Ovary (tissue), 9 donors: ENCODE measurements around the gene PLP2. TPM values are rescaled to one million over a fixed set of nuclear protein-coding genes. Genes with fewer than 3 reads are reported as not detected.
A peak's percentile ranks its signal among the peaks of the same experiment; 100 is the strongest.

ENCODE experiments used
- DNase-seq, 5 donors: peaks; one replicate each; pipeline ENCODE4 v3.0.0-alpha.2; 2019 to 2020
- H3K27ac ChIP-seq, 2 donors: fragments of 200-600 bp; one replicate each; pipeline versions ENCODE4 v1.5.1 to v1.8.0; 2019 to 2022
- H3K27me3 ChIP-seq: fragments of 200-600 bp; one replicate; pipeline ENCODE4 v1.8.0; 2022
- H3K36me3 ChIP-seq: fragments of 200-600 bp; sonication (generic); one replicate; pipeline ENCODE4 v1.5.1; 2019
- H3K4me1 ChIP-seq: one replicate; pipeline ENCODE4 v1.8.1; 2013; ENCODE audit warnings: mild to moderate bottlenecking, moderate library complexity; ENCODE audit not compliant: insufficient read depth
- H3K4me3 ChIP-seq: fragments of 200-600 bp; sonication (generic); one replicate; pipeline ENCODE4 v1.5.1; 2017
- H3K9me3 ChIP-seq, 2 donors: fragments of 200-600 bp in 1 of 2; sonication (generic) in 1 of 2; one replicate each; pipeline versions ENCODE4 v1.5.1 to v1.8.1; 2013 to 2019; ENCODE audit warnings: mild to moderate bottlenecking in 1 of 2, moderate library complexity in 1 of 2
- EP300 ChIP-seq: sonication (generic); formaldehyde crosslinking; IDR thresholded peaks from one replicate; pipeline ENCODE4 v1.6.1; 2017; ENCODE audit warnings: antibody characterized with exemption
- POLR2A ChIP-seq: fragments of 450-650 bp; IDR thresholded peaks from one replicate; pipeline ENCODE4 v1.6.1; 2017; ENCODE audit warnings: antibody characterized with exemption, mild to moderate bottlenecking, moderate library complexity
- WGBS, 3 donors: extraction: QIAGEN DNeasy Blood & Tissue Kit in 1 of 3; methylation state at CpG; one replicate each; pipeline versions ENCODE4 v1.1.5 to v1.1.7; 2013 to 2017; 5-methylcytosine and 5-hydroxymethylcytosine counted together
- intact Hi-C, 4 donors: fragments of 100-400 bp; cut with DNase I; formaldehyde crosslinking; loops; one replicate each; pipeline versions ENCODE4 v1.11.0 to v1.15.1; 2022 to 2023
- polyA plus RNA-seq, 2 donors: library from polyadenylated mRNA; stranded (reverse); fragments of 200-250 nt in 1 of 2; fragments of 350-450 nt in 1 of 2; fragmentation: Illumina TruSeq in 1 of 2; extraction: RNeasy Lipid Tissue Mini Kit (QIAGEN cat#74804) in 1 of 2; gene quantifications; one replicate each; pipeline ENCODE4 v1.2.3, GENCODE V29; 2013 to 2014
- total RNA-seq, 7 donors: library from RNA; depleted of rRNA in 2 of 7; stranded (reverse); fragments of >200 nt in 2 of 7; fragmentation: NEBNext Ultra II Directional in 3 of 7; extraction: Animal tissue kit (Norgen Biotek cat#: 25700) in 3 of 7; gene quantifications; one replicate each; pipeline versions ENCODE4 v1.1.0 to v1.2.4, GENCODE V29; 2016 to 2023
- TF ChIP-seq, protein P1 (sequence below), 3 donors: fragments of 450-650 bp in 2 of 3; fragments of 200-600 bp in 1 of 3; IDR thresholded peaks; one replicate each; pipeline versions ENCODE4 v1.5.1 to v1.8.0; 2016 to 2022; ENCODE audit warnings: antibody characterized with exemption in 3 of 3, mild to moderate bottlenecking in 1 of 3
- donor health status: DM: no; HTN: no; CAD: no; lungs with moderate emphysema.
- donor health status: DM: no; HTN: no; CAD: no.
- donor health status: Bipolar disorder and iron deficiency.
- donor health status: DM: yes; HTN: yes; CAD: no.
- donor health status: DM: no; HTN: no; CAD: no.
- donor health status: DM: yes; HTN: yes; CAD: no.

Gene PLP2
- total and polyA plus RNA-seq, 9 donors: 16.3 to 244 (median 105) TPM

DNA sequence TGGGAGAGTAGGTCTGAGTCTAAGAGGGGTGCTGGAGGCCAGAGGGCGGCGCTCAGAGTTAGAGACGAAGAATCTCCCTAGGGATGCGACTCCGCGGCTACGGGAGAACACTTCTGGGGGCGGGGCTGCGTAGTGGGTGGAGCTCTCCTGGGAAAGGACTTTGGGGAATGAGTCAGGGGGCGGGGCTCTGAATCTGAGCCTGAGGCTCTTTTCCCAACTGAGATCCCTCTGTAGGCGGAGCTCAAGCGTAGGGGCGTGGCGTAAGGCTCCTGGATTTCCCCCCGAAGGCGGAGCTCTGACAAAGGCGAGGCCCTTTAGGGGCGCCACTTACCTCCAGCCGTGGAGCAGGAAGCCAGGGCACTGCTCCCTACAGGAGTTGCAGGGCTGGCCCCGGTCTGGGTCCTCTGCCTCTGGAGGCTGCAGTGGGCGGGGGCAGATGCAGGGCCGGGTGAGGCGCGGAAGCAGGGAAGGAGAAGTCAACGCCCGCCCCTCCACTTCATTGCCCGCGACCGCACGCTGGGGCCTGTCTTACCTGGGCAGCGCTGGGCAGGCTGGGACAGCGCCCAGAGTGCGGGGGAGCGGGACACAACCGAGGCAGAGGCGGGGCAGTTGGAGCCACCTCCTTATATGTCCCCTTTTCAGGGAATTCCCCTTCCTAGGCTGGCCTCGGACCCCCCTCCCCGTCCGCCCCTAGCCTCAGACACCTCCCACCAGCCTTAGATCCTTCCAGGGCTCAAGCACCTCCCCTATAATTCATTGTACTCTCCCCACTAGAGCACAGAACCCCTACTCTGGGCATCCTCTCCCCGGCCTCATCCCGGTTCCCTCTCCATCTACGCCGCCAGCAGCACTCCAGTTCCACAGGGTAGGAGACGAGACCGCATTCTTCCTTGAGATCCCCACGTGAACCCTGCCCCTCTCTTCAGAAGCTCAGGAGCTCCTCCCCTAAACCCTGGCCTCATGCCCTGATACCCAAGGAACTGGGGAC lies 12.9 kb downstream of the PLP2 start:
- Histone ChIP-seq H3K27ac (peak overlapping the region in 1 of 2 donors; percentile 64), H3K27me3 (no peaks in the 10 kb centered on the region), H3K4me3 (peak overlapping the region; percentile 41), H3K4me1 (no peaks in the 10 kb centered on the region), H3K36me3 (no peaks in the 10 kb centered on the region), H3K9me3 (no peaks in the 10 kb centered on the region)
- 40 to 52% (median 51%) methylated on average over 37 to 46 of the region's 46 CpGs for whole genome bisulfite sequencing, 3 donors
- peak; percentile 95 to 98 (median 96) for DNase-seq
- intact Hi-C loops: no loop called here
- TF ChIP-seq EP300 (no peak), POLR2A (peak; percentile 50)

DNA sequence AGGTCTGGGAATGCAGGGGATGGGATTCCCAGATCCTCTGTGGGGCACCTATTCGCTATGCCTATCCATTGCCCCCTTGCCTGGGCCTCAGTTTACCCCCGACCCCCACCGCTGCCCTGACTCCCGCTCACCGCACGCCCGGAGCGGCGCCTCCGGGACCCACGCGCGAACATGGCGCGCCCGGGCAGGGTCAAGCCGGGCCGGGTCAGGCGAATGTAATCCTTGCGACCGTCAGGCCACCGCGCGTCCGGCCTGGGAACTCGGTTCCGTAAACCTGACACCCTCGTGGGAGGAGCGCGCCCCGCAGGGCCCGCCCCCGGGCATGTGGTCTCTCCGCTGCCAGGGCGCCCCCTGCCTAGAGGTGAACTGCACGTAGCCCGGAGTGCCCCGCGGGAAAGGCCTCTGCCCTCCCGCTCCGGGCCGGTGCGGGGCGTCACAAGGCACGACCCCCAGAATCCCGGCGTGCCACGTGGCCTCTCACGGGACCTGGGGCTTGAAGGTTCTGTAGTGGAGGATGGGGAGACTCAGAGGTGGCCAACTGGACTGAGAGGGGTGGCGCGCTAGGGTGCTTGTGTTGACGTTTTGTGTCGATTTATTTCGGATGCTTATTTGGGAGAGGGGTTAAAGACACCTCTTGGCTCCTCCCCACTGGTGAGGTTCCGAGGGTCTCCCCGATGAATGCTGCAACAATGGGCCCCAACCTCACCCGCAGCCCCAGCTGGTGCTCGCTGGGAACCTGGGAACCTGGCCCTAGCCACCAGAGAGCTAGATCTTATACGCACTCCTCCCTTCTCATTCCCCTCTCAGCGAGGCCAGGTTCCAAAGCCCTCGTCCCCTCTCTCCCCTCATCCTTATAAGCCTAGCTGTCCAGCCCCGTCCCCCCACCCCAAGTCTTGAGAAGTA lies 14.7 kb downstream of the PLP2 start, which contains the start of gene PRICKLE3:
PRICKLE3 (minus strand) TSS at position 249 of the 903 bp plus-strand sequence; CDS start at position 173, 76 bp downstream.
- peak within 1 kb of the TSS; percentile 41 for H3K4me3 ChIP-seq
- H3K36me3 ChIP-seq: no peaks in the 10 kb centered on the region
- DNase-seq: peak; percentile 81 to 87 (median 84)
- H3K27me3 ChIP-seq: no peaks in the 10 kb centered on the region
- TF ChIP-seq, protein P1, sequence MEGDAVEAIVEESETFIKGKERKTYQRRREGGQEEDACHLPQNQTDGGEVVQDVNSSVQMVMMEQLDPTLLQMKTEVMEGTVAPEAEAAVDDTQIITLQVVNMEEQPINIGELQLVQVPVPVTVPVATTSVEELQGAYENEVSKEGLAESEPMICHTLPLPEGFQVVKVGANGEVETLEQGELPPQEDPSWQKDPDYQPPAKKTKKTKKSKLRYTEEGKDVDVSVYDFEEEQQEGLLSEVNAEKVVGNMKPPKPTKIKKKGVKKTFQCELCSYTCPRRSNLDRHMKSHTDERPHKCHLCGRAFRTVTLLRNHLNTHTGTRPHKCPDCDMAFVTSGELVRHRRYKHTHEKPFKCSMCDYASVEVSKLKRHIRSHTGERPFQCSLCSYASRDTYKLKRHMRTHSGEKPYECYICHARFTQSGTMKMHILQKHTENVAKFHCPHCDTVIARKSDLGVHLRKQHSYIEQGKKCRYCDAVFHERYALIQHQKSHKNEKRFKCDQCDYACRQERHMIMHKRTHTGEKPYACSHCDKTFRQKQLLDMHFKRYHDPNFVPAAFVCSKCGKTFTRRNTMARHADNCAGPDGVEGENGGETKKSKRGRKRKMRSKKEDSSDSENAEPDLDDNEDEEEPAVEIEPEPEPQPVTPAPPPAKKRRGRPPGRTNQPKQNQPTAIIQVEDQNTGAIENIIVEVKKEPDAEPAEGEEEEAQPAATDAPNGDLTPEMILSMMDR (IDR thresholded peaks at IDR 0.05): peak in 2 of 3 donors; percentile 9 to 28
- TF ChIP-seq POLR2A: peak; percentile 37
- no peak for TF ChIP-seq EP300
- H3K27ac ChIP-seq: peak within 1 kb of the TSS; percentile 81 to 83
- H3K4me1 ChIP-seq: no peaks in the 10 kb centered on the region
- 44 to 48% (median 47%) methylated on average over 54 to 62 of the region's 62 CpGs for WGBS, 3 donors
- intact Hi-C loops: no loop called here
- H3K9me3 ChIP-seq: no peaks in the 10 kb centered on the region

DNA sequence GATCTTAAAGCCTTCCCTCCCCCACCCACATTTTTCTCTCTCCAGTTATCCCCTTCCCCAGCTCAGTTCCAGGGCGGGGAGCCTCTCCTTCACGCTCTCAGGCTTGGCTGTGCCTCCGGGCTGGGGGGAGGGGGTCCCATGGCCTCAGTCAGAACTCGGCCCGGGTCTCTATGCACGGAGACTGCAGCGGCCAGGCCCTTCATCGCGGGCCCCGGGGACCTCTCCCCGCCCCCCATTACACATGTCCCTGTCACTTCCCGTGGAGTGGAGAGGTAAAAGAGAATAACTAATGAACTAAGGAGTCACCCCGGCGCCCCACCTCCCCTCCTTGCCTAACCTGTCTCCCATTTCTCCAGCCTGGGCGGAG lies 15.3 kb downstream of the PLP2 start:
- TF ChIP-seq, protein P1 (IDR thresholded peaks at IDR 0.05): no peak
- TF ChIP-seq EP300: no peak
- no peak for TF ChIP-seq POLR2A
- Histone ChIP-seq H3K36me3 (no peaks in the 10 kb centered on the region), H3K9me3 (no peaks in the 10 kb centered on the region), H3K4me3 (no peak overlapping the region), H3K27ac (peak overlapping the region in 1 of 2 donors; percentile 81), H3K27me3 (no peaks in the 10 kb centered on the region), H3K4me1 (no peaks in the 10 kb centered on the region)
- WGBS, 3 donors: 64 to 72% (median 69%) methylated on average over 15 of the region's 15 CpGs
- DNase-seq: no peak
- intact Hi-C loops: no loop called here

DNA sequence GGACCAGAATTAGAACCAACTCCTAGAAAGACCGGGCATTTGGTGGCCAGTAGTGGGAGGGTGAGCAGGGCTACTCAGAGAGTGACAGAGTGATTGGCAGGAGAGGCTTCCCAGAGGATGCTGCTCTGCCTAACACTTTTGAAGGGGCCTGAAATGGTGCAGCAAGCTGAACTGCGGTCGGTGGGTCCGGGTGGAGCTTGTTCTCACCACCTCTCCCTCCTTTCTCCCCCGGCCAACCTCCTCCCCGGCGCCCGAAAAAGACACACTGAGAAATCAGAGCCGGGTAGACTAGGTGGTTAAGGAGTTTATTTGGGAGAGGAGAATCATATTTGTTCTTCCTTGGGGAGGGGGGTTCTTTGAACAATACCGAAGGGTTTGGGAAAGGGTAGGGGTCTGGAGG lies 15.8 kb downstream of the PLP2 start:
- no peaks in the 10 kb centered on the region for H3K4me1 ChIP-seq
- DNase-seq: no peak
- TF ChIP-seq POLR2A: no peak
- TF ChIP-seq, protein P1 (IDR thresholded peaks at IDR 0.05): no peak
- H3K9me3 ChIP-seq: no peaks in the 10 kb centered on the region
- no peak overlapping the region for H3K4me3 ChIP-seq
- no peak overlapping the region for H3K27ac ChIP-seq
- intact Hi-C loops: no loop called here
- H3K36me3 ChIP-seq: no peaks in the 10 kb centered on the region
- 71 to 82% (median 73%) methylated on average over 10 of the region's 10 CpGs for WGBS, 3 donors
- H3K27me3 ChIP-seq: no peaks in the 10 kb centered on the region
